CD4-positive, alpha-beta T cell treated with Interleukin-4 for 4 hours (primary cell): ENCODE measurements around the gene C12orf54.
"Not testable (repeated sequence)": the region's sequence is repeated elsewhere in the genome, so short reads cannot be mapped to it uniquely, and the experiment has no call there.

Experiments
- DNase-seq: peaks from one replicate; pipeline ENCODE4 v3.0.0-alpha.2; 2020

The C12orf54 gene

GRCh38 chr12:48512855-48513254 lies 30.6 kb downstream of the C12orf54 start:
- no peak for DNase-seq

- DNase-seq, result no peak
These were observed 32.4 kb downstream of the C12orf54 start for GRCh38 chr12:48514728-48515127.

- not testable (repeated sequence) for DNase-seq
These were observed 38.1 kb downstream of the C12orf54 start for GRCh38 chr12:48520381-48520780.

GRCh38 chr12:48525332-48525731 lies 43.0 kb downstream of the C12orf54 start, which contains the start of gene OR8S1:
Gene OR8S1, plus strand, starts transcription at chr12:48525632. Its CDS starts 0 bp downstream, at chr12:48525632.
- no peak for DNase-seq

- DNase-seq, result no peak
These were observed 45.8 kb downstream of the C12orf54 start for GRCh38 chr12:48527891-48528670.

- DNase-seq, result no peak
These were observed 50.3 kb downstream of the C12orf54 start for GRCh38 chr12:48532601-48533000.

GRCh38 chr12:48536602-48537001 lies 54.3 kb downstream of the C12orf54 start:
- DNase-seq, result no peak

GRCh38 chr12:48542300-48542928 lies 60.1 kb downstream of the C12orf54 start:
- DNase-seq, result peak; percentile 29

- DNase-seq, result no peak
These were observed 63.7 kb downstream of the C12orf54 start for GRCh38 chr12:48545833-48546469.
